Measurements from ENCODE around the gene DNASE1L3. TPM values are rescaled to one million over a fixed set of nuclear protein-coding genes. Genes with fewer than 3 reads are reported as not detected.

Gene DNASE1L3
- total and polyA plus RNA-seq, 2 of the 4 experiments (the other 2 are of a cell fraction) = not detected

DNA sequence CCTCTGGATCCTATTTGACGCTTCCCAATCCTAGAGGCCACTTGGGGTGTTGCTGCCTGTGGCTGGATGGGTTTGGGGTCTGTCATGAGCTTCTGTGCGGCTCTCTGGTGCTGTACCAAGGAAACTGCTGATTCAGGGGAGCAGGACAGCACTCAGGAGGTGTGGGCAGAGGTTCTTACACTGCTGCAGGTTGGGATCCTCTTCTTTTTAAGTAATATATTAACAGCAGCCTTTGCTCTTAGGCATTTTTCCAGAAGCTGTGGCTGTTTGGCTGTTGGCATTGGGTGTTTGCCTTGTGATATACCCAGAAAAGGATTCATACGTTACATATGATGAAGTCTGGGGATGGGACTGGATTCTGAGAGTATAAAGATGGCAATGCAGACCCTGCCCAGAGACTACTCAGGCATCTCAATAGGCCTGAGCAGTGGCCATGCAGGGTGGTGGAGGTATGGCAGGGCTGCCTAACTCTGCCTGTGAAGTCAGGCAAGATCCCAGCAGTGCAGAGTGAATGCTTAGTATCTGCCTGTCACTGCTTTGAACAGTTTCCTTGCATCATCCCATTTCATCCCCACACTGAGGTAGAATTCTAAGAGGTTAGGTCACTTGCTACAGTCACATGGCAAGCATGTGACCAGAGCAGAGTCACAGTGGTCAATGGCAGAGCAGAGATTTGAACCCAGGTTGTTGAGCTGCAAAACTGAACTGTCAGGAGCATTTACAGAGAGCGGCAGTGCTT is 30.7 kb upstream of the DNASE1L3 start:
- Histone ChIP-seq H3K4me1 (ENCODE audit: control insufficient read depth, insufficient read depth, low read length) (peaks cover 5% of the 10 kb centered on the region; the same call in 1 of the 2 replicates), H4K8ac (ENCODE audit: low read depth in 2 of 2, low read length in 2 of 2) (no peak overlapping the region), H3K9me1 (ENCODE audit: insufficient read depth, low read length) (no peaks in the 10 kb centered on the region), H4K91ac (ENCODE audit: insufficient read depth, low read depth, low read length) (no peak overlapping the region), H3K56ac (ENCODE audit: extremely low read depth, insufficient read depth, low read length) (no peak overlapping the region), H2AK9ac (replicated peaks; ENCODE audit: low read depth, low read length, poor library complexity) (no peak overlapping the region), H2BK120ac (ENCODE audit: low read depth, low read length) (no peak overlapping the region), H4K20me1 (ENCODE audit: insufficient read depth, low read length) (peaks cover 10% of the 10 kb centered on the region), H2AFZ (replicated peaks; ENCODE audit: low read length, poor library complexity) (no peak overlapping the region), H2AK5ac (ENCODE audit: low read depth, low read length) (peak overlapping the region; percentile 23; the same call in 1 of the 2 replicates), H3K18ac (ENCODE audit: low read depth, low read length) (no peak overlapping the region), H3K36me3 (ENCODE audit: control insufficient read depth, insufficient read depth, low read length) (no peaks in the 10 kb centered on the region; the same call in 1 of the 2 replicates), H4K5ac (ENCODE audit: low read depth, low read length) (no peak overlapping the region), H2BK5ac (ENCODE audit: low read depth, low read length, poor library complexity, severe bottlenecking) (no peak overlapping the region), H3K23ac (ENCODE audit: low read depth, low read length) (no peak overlapping the region; the same call in 1 of the 2 replicates), H2BK15ac (ENCODE audit: low read depth, low read length) (no peak overlapping the region), H2BK20ac (ENCODE audit: low read depth, low read length) (no peak overlapping the region), H3K9me3 (ENCODE audit: control insufficient read depth, insufficient read depth, low read length) (no peaks in the 10 kb centered on the region), H3K27ac (ENCODE audit: insufficient read depth, low read length) (no peak overlapping the region), H3K9ac (ENCODE audit: low read depth, low read length) (no peak overlapping the region), H3K4ac (ENCODE audit: low read depth, low read length) (no peak overlapping the region), H3K27me3 (ENCODE audit: control insufficient read depth, insufficient read depth, low read length) (no peaks in the 10 kb centered on the region), H3K4me3 (ENCODE audit: insufficient read depth, low read depth, low read length) (no peak overlapping the region), H3K4me2 (ENCODE audit: low read depth, low read length) (no peak overlapping the region), H3K14ac (replicated peaks; ENCODE audit: low read depth, low read length) (no peak overlapping the region), H3K79me1 (ENCODE audit: low read depth in 1 of 2, low read length in 2 of 2) (peaks cover 26 to 45% of the 10 kb centered on the region in 2 experiments)
- TF ChIP-seq CEBPB (IDR thresholded peaks at IDR 0.05; ENCODE audit: low read depth, low read length) (peak; percentile 21; the same call in 1 of the 2 replicates), RFX5 (IDR thresholded peaks at IDR 0.05; ENCODE audit: low read depth, low read length) (no peak)
- TF ChIP-seq, protein P1, sequence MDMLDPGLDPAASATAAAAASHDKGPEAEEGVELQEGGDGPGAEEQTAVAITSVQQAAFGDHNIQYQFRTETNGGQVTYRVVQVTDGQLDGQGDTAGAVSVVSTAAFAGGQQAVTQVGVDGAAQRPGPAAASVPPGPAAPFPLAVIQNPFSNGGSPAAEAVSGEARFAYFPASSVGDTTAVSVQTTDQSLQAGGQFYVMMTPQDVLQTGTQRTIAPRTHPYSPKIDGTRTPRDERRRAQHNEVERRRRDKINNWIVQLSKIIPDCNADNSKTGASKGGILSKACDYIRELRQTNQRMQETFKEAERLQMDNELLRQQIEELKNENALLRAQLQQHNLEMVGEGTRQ (IDR thresholded peaks at IDR 0.05; ENCODE audit: low read depth, low read length) = peak; percentile 70; the same call in 1 of the 2 replicates
- BruUV-seq (replicated peaks) = no TSS peak
- dilution Hi-C loops (cut with HindIII; ENCODE audit: low sequenced_read_pairs, unreplicated experiment) (no loop called here), in situ Hi-C loops (cut with MboI; ENCODE audit: low sequenced_read_pairs) (no loop called here), intact Hi-C loops (cut with micrococcal nuclease) (no loop called here)
- POLR2A ChIA-PET (ENCODE audit: unreplicated experiment) = no interaction called here
- CTCF ChIA-PET = interaction anchor here (1.0 to 1.6 kb wide), 2 partner anchors 9 to 24 kb away, joined by 3 to 5 read pairs; no protein-coding TSS in a partner anchor
- peak; percentile 20 for DNase-seq
- 100% methylated on average over 1 of the region's 4 CpGs; no CpG with 5 or more reads in 1 of the 2 experiments for WGBS, 2 experiments (ENCODE audit: extremely low coverage in 2 of 2, insufficient read length in 1 of 2)
- no peak for ATAC-seq (ENCODE audit: low read depth)

All from IMR-90 (cell line).